Vagina (tissue), 2 donors: ENCODE results near the gene MAD1L1. TPM values are rescaled to one million over a fixed set of nuclear protein-coding genes. Genes with fewer than 3 reads are reported as not detected.
A peak's percentile ranks its signal among the peaks of the same experiment; 100 is the strongest.

Source experiments
- DNase-seq, 2 donors: peaks; one replicate each; pipeline ENCODE4 v3.0.0-alpha.2; 2017; ENCODE audit errors: extremely low spot score in 2 of 2
- H3K27ac ChIP-seq: fragments of 200-600 bp; sonication (generic); one replicate; pipeline ENCODE4 v1.5.1; 2019
- H3K27me3 ChIP-seq: fragments of 200-600 bp; sonication (generic); one replicate; pipeline ENCODE4 v1.5.1; 2019
- H3K36me3 ChIP-seq, 2 donors: fragments of 200-600 bp; sonication (generic); one replicate each; pipeline ENCODE4 v1.5.1; 2017 to 2019
- H3K4me1 ChIP-seq: fragments of 200-600 bp; sonication (generic); one replicate; pipeline ENCODE4 v1.5.1; 2019
- H3K4me3 ChIP-seq, 2 donors: fragments of 200-600 bp; sonication (generic); 1 replicate in 1 of 2; 2 replicates in 1 of 2; pipeline ENCODE4 v1.5.1; 2016 to 2019
- H3K9me3 ChIP-seq: fragments of 200-600 bp; sonication (generic); one replicate; pipeline ENCODE4 v1.5.1; 2019
- POLR2A ChIP-seq, 2 donors: fragments of 450-650 bp; IDR thresholded peaks; one replicate each; pipeline ENCODE4 v1.6.1; 2017; ENCODE audit warnings: antibody characterized with exemption in 2 of 2, mild to moderate bottlenecking in 2 of 2, moderate library complexity in 2 of 2
- POLR2AphosphoS5 ChIP-seq, 2 donors: sonication (generic); formaldehyde crosslinking; IDR thresholded peaks; one replicate each; pipeline ENCODE4 v1.9.0; 2017; ENCODE audit warnings: antibody characterized with exemption in 2 of 2, mild to moderate bottlenecking in 2 of 2, low read depth in 1 of 2; ENCODE audit not compliant: insufficient read depth in 1 of 2
- intact Hi-C: fragments of 100-400 bp; cut with DNase I; formaldehyde crosslinking; loops from one replicate; pipeline ENCODE4 v1.15.1; 2023
- total RNA-seq: library from RNA; depleted of rRNA; stranded (reverse); fragments of >200 nt; gene quantifications from one replicate; pipeline ENCODE4 v1.2.3, GENCODE V29; 2016
- TF ChIP-seq, protein P1 (sequence below), 3 experiments: fragments of 450-650 bp in 2 of 3; fragments of 200-600 bp in 1 of 3; sonication (generic) in 1 of 3; IDR thresholded peaks; one replicate each; pipeline ENCODE4 v1.5.1; 2017 to 2019; ENCODE audit warnings: antibody characterized with exemption in 3 of 3, mild to moderate bottlenecking in 2 of 3, moderate library complexity in 2 of 3

The MAD1L1 gene
- total RNA-seq, 1 donor from 2014 or later = 62.4 TPM

DNA sequence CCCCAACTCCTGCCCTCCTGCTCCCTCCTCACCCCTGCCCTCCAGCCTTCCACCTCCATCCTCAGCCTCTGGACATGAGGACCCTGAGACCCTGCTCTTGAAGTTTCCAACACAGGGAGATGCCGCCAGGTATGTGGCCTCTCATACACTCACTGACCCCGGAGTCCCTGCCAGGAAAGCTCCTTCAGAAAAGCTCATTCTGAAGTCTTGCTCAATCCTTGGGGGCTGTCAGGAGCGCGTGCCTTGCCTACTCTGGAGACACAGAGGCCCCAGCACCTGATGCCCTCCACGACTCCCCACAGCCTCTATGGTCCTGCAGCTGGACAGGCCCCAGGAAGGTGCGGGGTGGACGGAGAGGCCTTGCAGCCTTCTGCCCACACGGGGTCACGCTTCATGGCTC lies 20.3 kb upstream of the MAD1L1 start:
- H3K27ac ChIP-seq = no peak overlapping the region
- H3K4me1 ChIP-seq = peaks cover 12% of the 10 kb centered on the region
- peaks cover 0 to 22% of the 10 kb centered on the region in 2 donors for H3K36me3 ChIP-seq
- no peaks in the 10 kb centered on the region for H3K9me3 ChIP-seq
- no peak overlapping the region for H3K4me3 ChIP-seq
- no peak for TF ChIP-seq POLR2AphosphoS5 (IDR thresholded peaks at IDR 0.05; ENCODE audit: insufficient read depth in 1 of 2, low read depth in 1 of 2)
- TF ChIP-seq POLR2A (IDR thresholded peaks at IDR 0.05) = no peak
- TF ChIP-seq, protein P1, sequence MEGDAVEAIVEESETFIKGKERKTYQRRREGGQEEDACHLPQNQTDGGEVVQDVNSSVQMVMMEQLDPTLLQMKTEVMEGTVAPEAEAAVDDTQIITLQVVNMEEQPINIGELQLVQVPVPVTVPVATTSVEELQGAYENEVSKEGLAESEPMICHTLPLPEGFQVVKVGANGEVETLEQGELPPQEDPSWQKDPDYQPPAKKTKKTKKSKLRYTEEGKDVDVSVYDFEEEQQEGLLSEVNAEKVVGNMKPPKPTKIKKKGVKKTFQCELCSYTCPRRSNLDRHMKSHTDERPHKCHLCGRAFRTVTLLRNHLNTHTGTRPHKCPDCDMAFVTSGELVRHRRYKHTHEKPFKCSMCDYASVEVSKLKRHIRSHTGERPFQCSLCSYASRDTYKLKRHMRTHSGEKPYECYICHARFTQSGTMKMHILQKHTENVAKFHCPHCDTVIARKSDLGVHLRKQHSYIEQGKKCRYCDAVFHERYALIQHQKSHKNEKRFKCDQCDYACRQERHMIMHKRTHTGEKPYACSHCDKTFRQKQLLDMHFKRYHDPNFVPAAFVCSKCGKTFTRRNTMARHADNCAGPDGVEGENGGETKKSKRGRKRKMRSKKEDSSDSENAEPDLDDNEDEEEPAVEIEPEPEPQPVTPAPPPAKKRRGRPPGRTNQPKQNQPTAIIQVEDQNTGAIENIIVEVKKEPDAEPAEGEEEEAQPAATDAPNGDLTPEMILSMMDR (IDR thresholded peaks at IDR 0.05) = no peak
- DNase-seq = no peak
- H3K27me3 ChIP-seq = no peaks in the 10 kb centered on the region
- intact Hi-C loops = no loop called here

DNA sequence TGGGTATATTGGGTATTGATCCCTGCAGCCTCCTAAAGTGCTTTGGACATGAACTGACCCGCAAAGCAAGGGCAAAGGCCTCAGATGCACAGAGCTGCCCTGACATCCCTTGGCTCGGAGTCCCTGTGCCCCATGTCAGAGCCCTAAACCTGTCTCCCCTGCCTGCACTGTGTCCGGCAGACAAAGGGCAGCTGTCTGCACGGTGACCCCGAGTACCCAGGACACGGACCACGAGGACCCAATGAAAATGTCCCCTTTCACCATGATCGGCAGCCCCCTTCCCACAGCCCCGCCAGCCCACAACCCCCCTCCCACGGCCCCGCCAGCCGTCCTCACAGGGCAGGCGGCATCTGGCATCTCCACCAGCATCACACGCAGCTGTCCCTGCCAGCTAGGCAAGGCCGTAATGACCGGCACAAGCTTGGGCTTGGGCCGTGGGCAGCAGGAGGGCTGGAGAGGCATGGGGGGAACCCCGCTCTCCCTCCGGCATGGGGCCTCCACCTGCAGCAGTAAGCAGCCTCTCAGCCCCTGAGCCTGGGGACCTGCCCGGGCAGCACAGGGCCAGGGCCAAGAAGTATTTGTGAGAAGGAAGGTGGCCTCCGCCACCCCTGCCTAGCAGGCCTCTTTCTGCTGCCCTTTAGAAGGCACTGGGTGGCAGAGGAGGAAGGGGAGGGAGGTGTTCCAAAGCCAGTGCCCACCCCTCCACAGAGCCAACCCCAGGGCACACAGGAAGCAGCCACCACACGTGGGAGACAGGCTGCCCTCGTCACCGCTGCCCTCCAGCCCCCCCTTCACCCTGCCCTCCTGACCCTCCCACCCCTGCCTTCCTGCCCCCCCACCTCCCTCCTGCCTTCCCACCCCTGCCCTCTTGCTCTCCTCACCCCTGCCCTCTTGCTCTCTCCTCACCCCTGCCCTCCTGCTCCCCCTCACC lies 19.4 kb upstream of the MAD1L1 start:
- intact Hi-C loops = no loop called here

DNA sequence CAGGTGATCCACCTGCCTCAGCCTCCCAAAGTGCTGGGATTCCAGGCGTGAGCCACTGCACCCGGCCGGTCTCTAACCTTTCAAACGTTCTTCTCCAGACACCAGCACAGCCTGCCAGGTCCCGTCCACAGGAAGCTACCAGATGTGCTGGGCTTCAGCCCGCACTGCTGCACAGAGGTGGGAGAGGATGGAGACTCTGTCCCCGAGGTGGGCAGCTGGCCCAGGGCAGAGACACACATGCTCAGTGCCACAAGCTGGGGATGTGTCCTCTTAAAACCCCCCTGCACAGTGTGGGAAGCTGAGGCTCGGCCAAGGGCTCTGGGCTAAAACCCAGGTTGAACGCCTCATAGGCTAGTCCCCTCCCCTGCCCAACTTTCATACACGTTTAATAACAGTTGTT lies 18.6 kb upstream of the MAD1L1 start:
- intact Hi-C loops = no loop called here
- peaks cover 12% of the 10 kb centered on the region for H3K4me1 ChIP-seq
- H3K4me3 ChIP-seq = no peak overlapping the region
- no peak overlapping the region for H3K27ac ChIP-seq
- H3K27me3 ChIP-seq = no peaks in the 10 kb centered on the region
- H3K36me3 ChIP-seq = peaks cover 0 to 8% of the 10 kb centered on the region in 2 donors
- H3K9me3 ChIP-seq = no peaks in the 10 kb centered on the region
- no peak for TF ChIP-seq POLR2A (IDR thresholded peaks at IDR 0.05)
- TF ChIP-seq, protein P1 (IDR thresholded peaks at IDR 0.05) = no peak
- TF ChIP-seq POLR2AphosphoS5 (IDR thresholded peaks at IDR 0.05; ENCODE audit: insufficient read depth in 1 of 2, low read depth in 1 of 2) = no peak
- DNase-seq = no peak

More for the DNA sequence above, 19.4 kb upstream of the MAD1L1 start:
- Histone ChIP-seq H3K27me3 (no peaks in the 10 kb centered on the region), H3K36me3 (peaks cover 0 to 16% of the 10 kb centered on the region in 2 donors), H3K9me3 (no peaks in the 10 kb centered on the region), H3K4me3 (no peak overlapping the region), H3K27ac (no peak overlapping the region), H3K4me1 (peaks cover 12% of the 10 kb centered on the region)
- DNase-seq = no peak
- TF ChIP-seq POLR2A (IDR thresholded peaks at IDR 0.05) = no peak
- TF ChIP-seq, protein P1 (IDR thresholded peaks at IDR 0.05) = no peak

DNA sequence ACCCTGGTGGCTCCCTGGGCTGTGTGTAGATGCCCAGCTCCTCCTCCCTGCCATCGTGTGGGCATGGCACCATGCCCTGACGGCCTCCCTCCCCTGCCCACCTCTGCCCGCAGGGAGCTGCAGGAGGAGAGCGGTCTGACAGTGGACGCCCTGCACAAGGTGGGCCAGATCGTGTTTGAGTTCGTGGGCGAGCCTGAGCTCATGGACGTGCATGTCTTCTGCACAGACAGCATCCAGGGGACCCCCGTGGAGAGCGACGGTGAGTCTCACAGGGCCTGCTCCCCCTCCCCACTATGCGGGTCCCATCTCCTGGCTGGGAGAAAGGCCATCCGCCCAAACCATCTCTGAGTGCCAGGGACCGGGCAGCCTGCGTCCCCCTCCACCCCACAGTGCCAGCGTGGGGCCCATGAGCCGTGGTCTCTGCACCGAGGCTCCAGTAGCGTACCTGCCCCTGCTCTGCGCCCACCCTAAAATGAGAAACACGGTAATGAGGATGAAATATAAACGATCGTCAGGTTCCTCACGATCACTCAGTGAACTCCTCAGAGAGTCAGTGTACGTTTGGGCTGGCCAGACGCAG lies 17.1 kb upstream of the MAD1L1 start:
- H3K4me1 ChIP-seq = peaks cover 12% of the 10 kb centered on the region
- no peak for DNase-seq
- TF ChIP-seq, protein P1 (IDR thresholded peaks at IDR 0.05) = no peak
- no peak for TF ChIP-seq POLR2AphosphoS5 (IDR thresholded peaks at IDR 0.05; ENCODE audit: insufficient read depth in 1 of 2, low read depth in 1 of 2)
- no peak for TF ChIP-seq POLR2A (IDR thresholded peaks at IDR 0.05)
- no peaks in the 10 kb centered on the region for H3K27me3 ChIP-seq
- no peaks in the 10 kb centered on the region for H3K9me3 ChIP-seq
- H3K4me3 ChIP-seq = no peak overlapping the region
- H3K27ac ChIP-seq = peak overlapping the region; percentile 73
- intact Hi-C loops = no loop called here
- H3K36me3 ChIP-seq = no peaks in the 10 kb centered on the region
